Epithelial cell of esophagus (primary cell): ENCODE data around the gene PPIF.

ENCODE experiments used
- DNase-seq: peaks from one replicate; pipeline ENCODE4 v3.0.0; 2010; ENCODE audit warnings: low read depth
- H3K4me3 ChIP-seq: 2 replicates; pipeline ENCODE4 v1.5.1; 2011; ENCODE audit warnings: mild to moderate bottlenecking, low read length, control low read depth
- CTCF ChIP-seq: IDR thresholded peaks from 2 replicates; pipeline ENCODE4 v1.5.1; 2011; ENCODE audit warnings: low read depth, mild to moderate bottlenecking, low read length, control low read depth, inconsistent platforms; ENCODE audit not compliant: insufficient read depth; ENCODE audit errors: missing control alignments

PPIF gene

GRCh38 chr10:79303631-79304478, 43.4 kb upstream of the PPIF start:
- no peak for TF ChIP-seq CTCF
- no peak for DNase-seq
- no peak overlapping the region for H3K4me3 ChIP-seq

DNA sequence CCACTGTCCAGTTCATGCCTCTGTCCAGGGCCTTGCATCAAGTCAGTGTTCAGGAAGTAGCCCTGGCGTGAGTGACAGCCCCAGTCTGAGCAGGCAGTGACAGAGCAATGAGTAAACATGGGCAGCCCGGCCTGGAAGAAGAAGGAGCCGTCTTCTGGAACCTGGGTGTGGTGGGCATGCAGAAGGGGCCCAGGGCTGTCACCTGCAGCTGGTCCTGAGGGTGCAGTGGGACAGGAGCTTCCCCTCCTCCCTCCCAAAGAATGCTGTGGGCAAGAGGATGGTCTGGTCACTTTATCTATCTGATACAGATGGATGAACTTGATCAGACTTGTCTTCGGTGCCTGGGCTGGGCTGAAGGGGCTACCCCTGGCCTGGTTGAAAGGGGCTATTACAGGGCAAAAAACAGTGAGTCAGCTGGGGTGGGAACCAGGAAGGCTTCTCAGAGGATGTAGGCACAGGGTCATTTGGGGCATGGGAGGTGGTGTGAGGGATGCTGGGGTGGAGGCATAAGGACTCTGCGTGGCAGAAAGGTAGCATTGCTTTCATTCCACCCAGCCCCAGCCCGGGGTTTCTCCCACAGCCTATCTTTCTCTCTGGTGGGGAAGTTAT, 42.7 kb upstream of the PPIF start:
- no peak for TF ChIP-seq CTCF
- H3K4me3 ChIP-seq = no peak overlapping the region
- DNase-seq = peak; percentile 62

DNA sequence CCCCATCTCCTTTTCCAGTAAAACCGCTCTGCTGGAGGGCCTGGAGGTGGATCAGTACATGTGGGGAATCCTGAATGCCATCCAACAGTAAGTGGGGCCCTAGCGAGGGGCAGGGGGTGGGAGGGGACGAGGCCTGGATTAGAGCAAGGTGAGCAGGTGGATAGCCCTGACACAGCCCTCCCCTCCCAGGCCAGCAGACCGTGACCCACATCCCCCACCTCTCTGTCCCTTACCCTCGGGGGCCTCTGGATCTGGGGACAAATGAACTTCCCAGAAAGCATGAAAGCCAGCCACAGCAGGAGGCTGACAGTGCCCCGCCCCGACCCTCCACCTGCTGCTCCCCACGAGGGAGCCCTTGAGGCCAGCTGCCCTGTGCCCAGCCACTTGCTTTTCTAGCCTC, 41.8 kb upstream of the PPIF start:
- no peak overlapping the region for H3K4me3 ChIP-seq
- no peak for TF ChIP-seq CTCF
- DNase-seq = no peak

DNA sequence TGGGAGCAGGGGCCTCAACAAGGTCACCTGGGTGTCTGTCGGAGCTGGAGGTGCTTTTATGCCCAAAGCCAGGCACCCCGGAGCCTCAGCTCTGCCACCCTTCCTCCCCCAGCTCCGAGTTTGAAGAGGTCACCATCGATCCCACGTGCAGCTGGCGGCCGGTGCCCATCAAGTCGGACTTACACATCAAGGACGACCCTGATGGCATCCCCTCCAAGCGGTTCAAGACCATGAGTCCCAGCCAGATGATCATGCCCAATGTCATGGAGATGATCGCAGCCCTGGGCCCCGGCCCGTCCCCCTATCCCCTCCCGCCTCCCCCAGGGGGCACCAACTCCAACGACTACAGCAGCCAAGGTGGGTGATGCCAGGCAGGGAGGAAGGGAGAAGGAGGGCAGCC, 41.3 kb upstream of the PPIF start:
- TF ChIP-seq CTCF = no peak
- no peak overlapping the region for H3K4me3 ChIP-seq
- no peak for DNase-seq

DNA sequence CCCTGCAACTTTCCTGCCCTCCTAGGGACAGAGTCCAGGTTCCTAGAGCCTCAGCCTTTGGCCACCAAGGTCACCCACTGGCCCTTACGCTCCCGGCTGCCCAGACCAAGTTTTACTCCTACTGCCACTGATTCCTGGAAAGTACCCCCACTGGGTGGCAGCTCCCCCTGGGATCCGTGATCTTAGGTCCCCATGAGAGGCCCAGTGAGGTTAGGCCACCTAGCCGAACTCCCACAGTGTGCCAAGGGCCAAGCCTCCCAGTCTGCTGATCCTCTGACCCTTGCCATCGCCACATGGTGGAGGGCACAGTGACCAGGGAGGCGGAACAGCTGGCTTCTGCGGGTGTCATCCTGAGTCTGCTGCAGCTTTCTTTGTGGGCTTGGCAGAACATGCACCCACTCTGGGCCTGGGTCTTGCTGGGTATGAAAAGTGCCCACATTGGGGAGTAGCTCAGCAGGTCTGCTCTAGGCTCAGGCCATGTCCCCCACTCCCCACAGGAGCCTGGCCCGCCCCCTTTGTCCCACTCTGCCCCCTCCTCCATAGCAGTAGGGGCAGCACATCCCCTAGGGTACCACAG, 40.5 kb upstream of the PPIF start:
- H3K4me3 ChIP-seq = no peak overlapping the region
- no peak for TF ChIP-seq CTCF

GRCh38 chr10:79308016-79308415, 39.3 kb upstream of the PPIF start:
- no peak for TF ChIP-seq CTCF
- no peak for DNase-seq
- H3K4me3 ChIP-seq = no peak overlapping the region

More for the DNA sequence above, 40.5 kb upstream of the PPIF start:
- no peak for DNase-seq
